HG03280 (cell line): Measurements from ENCODE around the gene FAU.

ENCODE experiments used
- ATAC-seq: cut with Tn5 transposase; IDR thresholded peaks from one replicate; pipeline ENCODE4 v1.9.1; 2021; ENCODE audit warnings: mild to moderate bottlenecking, moderate library complexity; ENCODE audit not compliant: unreplicated experiment

The FAU gene

DNA sequence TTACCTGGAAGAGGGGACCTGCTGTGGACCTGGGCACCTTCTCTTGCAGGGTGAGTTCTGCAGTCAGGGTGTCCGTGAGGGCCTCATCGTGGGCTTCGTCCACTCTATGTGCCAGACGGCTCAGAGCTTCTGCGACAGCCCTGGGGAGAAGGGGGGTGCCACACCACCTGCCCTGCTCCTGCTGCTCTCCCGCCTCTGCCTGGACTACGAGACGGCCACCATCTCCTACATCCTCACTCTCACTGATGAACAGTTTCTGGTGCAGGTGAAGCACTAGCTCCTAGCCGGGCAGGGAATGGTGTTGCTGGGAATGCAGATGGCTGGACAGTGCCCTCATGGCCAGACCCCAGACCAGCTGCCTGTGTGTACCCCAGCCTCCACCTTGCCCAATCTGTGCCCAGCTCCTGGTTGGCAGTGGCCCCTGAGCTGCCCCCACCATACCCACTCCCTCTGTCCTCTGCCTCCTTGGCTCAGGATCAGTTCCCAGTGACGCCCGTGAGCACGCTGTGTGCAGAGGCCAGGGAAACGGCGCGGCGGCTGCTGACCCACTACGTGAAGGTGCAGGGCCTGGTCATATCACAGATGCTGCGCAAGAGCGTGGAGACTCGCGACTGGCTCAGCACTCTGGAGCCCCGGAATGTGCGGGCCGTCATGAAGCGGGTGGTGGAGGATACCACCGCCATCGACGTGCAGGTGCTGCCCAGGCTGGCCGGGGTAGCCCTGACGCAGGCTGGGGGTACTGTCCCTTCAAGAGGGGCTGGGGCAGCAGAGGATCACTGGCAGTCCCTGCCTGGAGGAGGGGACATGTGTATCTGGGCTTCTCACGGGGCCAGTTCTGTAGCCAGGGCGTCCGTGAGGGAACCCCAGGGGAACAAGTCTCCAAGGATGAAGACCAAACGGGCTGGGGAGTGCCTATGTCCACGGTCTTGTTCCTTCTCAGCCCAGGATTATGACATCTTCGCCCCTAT is 12.4 kb downstream of the FAU start:
- no peak for ATAC-seq

DNA sequence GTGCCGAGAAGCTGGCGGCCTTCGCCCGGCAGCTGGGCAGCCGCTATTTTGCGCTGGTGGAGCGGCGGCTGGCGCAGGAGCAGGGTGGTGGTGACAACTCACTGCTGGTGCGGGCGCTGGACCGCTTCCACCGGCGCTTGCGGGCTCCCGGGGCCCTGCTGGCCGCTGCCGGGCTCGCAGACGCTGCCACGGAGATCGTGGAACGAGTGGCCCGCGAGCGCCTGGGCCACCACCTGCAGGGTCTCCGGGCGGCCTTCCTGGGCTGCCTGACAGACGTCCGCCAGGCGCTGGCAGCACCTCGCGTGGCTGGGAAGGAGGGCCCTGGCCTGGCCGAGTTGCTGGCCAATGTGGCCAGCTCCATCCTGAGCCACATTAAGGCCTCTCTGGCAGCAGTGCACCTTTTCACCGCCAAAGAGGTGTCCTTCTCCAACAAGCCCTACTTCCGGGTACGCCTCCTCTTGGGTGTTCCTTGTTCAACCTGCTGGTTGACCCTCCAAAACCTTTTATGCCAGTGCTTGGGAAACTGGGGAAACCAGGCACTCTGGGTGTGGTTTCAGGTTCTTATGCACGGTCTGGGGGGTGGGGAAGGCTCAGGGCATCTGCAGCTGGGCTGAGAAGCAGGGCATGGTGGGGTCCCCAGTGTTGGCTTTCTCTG is 13.3 kb downstream of the FAU start:
- no peak for ATAC-seq

DNA sequence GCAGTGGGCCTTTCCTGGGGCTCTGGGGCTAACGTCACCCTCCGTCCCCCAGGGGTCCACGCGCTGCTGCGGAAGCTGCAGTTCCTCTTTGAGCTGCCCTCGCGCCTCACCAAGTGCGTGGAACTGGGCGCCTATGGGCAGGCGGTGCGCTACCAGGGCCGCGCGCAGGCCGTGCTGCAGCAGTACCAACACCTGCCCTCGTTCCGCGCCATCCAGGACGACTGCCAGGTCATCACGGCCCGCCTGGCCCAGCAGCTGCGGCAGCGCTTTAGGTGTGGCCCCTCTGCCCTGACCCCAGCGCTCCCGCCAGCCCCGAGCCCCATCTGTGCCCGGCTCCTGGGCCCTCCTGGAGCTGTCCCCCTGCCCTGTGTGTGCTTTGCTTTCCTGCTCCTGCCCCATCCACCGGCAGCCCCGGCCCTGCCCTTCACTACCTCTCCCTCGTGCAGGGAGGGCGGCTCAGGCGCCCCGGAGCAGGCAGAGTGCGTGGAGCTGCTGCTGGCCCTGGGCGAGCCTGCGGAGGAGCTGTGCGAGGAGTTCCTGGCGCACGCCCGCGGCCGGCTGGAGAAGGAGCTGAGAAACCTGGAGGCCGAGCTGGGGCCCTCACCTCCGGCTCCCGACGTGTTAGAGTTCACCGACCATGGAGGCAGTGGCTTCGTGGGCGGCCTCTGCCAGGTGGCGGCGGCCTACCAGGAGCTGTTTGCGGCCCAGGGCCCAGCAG is 14.0 kb downstream of the FAU start:
- no peak for ATAC-seq

DNA sequence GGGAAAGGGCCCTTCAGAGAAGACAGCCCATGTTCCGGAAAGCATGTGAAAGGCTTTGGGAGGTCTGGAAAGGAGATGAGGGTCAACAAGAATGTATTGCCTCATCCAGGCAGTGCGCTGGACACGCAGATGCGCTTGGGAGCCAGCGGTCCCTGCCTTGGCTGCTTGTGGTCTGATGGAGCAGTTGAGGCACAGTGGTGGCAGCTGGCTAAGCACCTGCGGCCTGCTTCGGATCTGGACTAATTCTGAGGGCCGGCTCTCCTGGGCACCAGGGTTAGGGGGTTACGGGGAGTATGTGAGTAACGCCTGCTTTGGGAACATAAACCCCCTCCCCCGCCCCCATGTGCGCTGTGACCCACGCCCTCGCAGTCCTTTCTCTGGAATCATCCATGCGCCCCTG is 14.9 kb downstream of the FAU start:
- no peak for ATAC-seq

DNA sequence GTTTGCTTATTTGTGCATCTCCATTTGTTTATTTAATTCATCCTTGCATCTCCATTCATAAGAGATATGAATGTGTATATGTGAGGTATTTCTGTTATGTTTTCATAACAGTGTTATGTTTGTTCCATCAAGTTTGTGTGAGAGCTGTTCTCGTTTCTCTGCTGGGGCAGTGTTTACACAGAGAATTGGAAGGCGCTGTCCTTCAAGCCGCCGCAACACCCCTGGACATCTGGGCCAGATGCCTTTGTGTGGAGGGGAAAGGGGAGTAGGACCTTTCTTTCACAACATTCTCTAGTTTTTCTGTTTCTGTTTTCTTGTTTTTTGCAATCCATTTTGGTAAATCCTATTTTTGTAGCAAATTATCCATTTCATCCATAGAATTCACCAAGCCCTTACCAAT is 17.3 kb downstream of the FAU start:
- ATAC-seq = no peak

DNA sequence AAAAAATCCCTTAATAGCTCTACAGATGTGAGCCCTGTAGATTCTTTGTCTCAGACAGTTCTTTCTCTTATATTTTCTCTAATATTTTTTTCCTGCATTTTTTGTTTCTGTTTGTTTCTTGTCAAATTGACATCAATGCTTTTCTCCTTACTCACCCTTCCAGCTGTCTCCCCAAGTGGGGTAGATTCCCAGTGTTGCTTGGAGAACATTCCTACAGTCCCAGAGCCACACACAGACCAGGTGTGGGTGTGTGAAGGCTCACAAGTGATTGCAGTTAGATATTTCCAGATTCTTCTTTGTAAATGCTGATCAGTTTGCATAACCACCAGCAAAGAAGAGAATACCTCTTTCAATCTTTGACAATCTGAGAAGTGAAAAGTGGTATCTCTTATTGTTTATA is 18.5 kb downstream of the FAU start:
- no peak for ATAC-seq

DNA sequence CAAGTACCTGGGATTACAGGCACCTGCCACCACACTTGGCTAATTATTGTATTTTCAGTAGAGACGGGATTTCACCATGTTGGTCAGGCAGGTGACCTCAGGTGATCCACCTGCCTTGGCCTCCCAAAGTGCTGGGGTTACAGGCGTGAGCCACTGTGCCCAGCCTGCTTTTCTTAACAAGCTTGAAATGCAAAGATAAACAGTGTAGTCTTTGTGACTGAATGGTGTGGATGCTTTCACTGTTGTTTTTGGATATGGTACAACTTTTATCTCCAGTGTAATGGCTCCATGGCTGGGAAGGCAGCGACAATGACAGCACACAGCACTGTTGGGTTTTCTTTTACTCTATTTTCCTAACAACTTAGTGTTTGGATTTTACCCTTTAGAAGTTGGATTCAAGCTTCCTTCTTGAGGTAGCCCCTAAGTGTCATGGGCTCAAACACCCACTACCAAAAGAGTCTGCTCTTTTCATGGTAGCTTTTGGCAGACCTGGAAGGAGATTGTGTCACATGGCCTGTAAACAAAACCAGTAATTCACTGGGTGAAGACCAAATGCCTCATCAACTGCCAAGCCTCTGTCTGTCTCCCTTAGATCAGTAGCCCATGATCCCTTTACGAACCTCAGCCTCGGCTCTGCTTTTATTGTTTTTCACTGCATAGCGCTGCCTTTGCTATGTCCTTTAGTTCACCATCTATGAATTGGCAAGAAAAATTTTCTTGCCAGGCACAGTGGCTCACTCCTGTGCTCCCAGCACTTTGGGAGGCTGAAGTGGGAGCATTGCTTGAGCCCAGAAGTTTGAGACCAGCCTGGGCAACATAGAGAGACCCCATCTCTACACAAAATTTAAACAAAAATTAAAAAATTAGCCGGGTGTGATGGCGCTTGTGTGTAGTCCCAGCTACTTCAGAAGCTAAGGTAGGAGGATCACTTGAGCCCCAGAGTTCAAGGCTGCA is 19.5 kb downstream of the FAU start:
- ATAC-seq = no peak

DNA sequence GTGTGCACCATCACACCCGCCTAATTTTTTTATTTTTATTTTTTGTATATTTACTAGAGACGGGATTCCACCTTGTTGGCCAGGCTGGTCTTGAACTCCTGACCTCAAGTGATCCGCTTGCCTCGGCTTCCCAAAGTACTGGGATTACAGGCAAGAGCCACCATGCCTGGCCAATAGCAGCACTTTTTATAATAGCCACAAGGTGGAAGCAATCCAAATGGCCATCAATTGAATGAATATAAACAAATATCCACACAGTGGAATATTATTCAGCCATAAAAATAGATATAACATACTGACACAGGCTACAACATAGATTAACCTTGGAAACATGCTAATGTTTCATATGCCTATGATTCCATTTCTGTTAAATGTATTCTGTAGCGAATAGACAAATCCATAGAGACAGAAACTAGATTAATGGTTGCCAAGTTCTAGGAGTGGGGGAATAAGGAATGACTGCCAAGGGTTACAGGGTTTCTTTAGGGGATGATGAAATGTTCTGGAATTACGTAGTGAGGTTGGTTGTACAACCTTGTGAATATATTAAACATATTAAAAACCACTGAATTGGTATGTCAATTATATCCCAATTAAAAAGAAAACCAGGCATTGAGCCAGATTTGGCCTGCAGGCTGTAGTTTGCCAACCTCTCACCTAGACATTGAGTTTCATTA is 21.1 kb downstream of the FAU start:
- no peak for ATAC-seq

DNA sequence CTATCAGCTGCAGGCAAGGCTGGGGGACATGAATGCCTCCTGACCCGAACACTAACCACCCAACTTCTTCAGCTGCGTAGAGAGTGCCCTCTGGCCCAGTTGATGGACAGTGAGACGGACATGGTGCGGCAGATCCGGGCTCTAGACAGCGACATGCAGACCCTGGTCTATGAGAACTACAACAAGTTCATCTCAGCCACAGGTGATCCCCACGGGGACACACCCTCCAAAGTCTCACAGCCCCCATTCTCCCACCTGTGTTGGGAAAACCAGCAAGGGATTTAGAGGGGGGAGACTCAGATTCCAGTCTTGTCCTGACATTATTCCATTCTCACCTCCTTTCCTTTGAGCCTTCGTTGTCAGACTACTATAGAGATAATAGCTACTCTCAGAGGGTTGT is 25.0 kb downstream of the FAU start:
- no peak for ATAC-seq

DNA sequence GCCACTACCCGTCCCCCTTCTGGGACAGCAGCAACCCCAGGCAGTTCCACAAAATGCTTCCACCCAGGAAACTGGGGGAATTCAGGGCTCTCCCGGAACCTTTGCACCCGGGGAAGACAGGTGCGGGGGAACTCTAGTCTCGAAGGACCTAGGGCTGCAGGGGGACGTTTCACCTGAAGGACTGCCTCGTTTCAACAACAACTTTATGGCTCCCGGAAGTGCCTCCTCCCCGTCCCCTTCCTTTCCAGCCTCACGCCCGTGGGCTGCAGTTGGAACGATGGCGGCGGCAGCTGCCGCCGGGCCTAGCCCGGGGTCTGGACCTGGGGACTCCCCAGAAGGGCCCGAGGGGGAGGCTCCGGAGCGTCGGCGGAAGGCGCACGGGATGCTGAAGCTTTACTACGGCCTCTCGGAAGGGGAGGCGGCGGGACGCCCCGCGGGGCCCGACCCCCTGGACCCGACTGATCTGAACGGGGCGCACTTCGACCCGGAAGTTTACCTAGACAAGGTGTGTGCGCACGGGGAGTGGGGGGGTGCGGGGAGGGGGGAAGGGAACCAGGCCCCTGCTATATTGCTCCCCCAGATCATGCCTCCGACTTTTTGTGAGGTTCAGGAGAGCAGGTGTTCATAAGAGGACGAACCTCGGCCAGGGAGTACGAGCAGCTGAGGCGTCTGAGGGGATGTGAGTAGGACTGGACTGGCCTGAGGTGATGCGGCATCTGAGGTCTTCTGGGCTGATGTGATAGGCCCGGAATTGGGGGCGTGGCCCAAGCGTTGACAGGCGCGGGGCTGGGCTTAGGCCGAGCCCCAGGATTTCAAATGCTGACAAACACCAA is 25.7 kb downstream of the FAU start, which contains the start of gene VPS51:
Gene VPS51, plus strand, starts transcription at position 241 of the 833 bp plus-strand sequence. Its CDS starts 37 bp downstream, at position 278.
- peak; percentile 86 for ATAC-seq

DNA sequence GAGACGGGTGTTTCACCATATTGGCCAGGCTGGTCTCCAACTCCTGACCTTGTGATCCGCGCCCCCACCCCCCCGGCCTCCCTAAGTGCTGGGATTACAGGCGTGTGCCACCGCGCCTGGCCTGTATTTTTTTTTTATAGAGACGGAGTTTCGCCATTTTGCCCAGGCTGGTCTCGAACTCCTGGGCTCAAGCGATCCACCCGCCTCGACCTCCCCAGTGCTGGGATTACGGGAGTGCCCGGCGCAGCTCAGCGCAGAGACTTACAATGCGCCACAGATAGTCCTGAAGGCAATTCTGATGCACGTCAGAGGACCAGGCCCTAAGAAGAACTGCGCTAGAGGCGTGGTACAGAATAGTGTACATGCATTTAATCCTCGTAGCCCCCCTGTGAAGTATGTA is 26.5 kb downstream of the FAU start:
- ATAC-seq = no peak

DNA sequence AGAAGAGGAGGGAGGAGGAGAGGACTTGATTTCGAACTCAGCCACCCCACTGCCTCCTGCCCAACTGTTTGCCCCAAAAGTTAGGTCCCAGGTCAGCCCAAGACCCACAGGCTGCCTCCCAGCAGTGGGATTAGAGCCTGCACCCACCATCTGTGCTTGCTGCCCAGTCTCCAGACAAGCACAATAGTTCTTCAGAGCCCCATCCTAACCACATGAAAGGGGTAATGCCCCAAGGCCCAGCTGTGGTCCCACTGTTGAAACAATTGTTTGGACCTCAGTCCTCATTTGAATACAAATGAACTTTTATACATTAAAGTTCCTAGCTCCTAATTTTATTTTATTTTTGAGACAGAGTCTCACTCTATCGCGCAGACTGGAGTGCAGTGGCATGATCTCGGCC is 31.3 kb downstream of the FAU start:
- no peak for ATAC-seq

DNA sequence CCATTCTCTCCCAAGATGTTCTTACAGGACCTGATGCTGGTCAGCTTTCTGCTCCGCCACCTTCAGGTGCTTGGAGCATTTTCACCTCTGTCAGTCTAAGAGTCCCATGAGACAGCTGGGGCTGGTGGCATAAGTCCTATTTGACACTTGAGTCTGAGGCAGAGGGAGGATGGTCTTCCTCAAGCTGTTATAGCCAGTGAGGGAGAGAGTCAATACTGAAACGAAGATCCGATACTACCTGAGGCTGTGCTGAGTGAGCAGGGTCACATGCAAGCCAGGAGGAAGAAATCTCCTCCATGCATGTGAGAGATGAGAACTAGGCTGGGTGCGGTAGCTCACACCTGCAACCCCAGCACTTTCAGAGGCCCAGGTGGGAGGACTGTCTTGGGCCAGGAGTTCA is 32.3 kb downstream of the FAU start:
- no peak for ATAC-seq

DNA sequence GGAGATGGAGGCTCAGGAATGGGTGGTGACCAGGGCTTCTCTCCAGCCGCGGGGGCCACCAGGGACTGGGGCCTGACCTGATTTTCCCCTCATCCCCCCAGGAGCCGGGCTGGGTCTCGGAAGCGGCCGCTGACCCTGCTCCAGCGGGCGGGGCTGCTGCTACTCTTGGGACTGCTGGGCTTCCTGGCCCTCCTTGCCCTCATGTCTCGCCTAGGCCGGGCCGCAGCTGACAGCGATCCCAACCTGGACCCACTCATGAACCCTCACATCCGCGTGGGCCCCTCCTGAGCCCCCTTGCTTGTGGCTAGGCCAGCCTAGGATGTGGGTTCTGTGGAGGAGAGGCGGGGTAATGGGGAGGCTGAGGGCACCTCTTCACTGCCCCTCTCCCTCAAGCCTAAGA is 34.1 kb downstream of the FAU start:
- no peak for ATAC-seq

DNA sequence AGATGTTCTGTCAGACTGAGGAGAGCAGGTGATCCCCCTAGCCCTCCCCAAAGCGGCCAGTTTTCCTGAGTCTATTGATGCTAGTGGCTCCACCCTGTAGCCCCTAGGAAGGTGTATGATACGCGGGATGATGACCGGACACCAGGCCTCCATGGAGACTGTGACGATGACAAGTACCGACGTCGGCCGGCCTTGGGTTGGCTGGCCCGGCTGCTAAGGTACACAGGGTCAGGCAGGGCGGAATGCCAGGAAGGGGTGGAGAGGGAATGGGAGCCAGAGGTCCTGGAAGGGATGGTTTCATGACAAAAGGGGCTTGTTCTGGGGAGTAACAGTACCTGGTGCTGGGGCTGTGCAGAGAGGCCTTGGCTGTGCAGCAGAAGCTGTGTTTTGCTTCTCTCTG is 34.7 kb downstream of the FAU start:
- no peak for ATAC-seq

DNA sequence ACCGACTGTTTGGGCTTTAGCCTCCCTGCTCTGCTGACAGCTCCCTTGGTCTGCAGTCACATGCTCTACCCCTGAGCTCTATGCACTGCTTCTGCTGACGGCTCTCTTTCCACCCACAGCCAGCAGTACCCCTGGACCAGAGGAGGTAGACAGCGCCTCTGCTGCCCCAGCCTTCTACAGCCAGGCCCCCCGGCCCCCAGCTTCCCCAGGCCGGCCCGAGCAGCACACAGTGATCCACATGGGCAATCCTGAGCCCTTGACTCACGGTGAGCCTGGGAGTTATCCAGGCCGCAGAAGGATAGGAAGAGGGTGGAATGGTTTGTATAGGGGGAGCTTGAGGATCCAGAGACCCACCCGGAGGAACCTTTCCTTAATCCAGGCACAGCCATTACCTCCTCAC is 35.1 kb downstream of the FAU start:
- ATAC-seq = no peak

DNA sequence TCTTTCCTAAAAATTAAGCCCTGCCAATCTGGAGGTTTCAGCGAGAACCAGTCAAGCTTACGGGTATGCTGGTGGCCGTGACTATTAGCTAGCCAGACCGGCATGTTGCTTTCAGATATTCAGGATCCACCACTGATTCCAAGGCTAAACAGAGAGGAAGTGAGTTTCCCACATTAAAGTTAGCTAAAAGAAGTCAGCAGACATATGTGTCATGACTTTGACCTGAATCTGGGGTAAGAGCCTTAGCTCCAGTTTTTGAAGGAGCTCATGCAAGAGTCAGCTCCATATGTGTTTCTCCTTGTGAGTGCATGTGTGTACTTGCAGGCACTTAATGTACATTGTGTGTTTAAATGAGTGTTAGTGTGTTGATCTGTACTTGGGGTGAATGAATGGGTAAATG is 36.5 kb downstream of the FAU start:
- ATAC-seq = no peak

DNA sequence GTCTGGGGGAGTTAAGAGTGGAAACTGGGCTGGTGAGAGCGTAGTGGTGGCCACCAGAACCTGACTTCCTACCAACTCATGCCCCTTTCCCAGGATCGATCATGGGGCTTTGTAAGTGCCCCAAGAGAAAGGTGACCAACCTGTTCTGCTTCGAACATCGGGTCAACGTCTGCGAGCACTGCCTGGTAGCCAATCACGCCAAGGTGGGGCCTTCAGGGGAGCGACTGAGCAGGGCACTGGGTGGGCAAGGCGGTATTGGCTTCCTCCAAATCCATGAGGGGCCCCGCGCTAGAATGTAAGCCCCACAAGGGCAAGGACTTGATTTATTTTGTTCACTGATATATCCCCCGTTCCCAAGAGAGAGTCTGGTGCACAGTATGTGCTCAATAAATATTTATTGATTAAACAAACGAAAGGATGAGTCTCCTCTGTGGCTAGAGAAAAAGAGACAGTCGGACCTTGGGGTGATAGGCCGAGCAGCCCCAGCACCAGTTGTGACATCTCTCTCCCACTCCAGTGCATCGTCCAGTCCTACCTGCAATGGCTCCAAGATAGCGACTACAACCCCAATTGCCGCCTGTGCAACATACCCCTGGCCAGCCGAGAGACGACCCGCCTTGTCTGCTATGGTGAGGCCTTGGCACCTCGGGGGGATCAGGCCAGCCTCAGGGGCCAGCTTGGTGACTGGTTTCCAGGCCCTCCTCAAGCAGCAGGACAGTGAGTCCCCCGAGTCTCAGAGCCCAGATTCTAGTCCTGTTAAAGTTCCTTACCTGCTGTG is 37.1 kb downstream of the FAU start:
- ATAC-seq = no peak
